ENCODE results near the gene CD4.

CD4 gene

DNA sequence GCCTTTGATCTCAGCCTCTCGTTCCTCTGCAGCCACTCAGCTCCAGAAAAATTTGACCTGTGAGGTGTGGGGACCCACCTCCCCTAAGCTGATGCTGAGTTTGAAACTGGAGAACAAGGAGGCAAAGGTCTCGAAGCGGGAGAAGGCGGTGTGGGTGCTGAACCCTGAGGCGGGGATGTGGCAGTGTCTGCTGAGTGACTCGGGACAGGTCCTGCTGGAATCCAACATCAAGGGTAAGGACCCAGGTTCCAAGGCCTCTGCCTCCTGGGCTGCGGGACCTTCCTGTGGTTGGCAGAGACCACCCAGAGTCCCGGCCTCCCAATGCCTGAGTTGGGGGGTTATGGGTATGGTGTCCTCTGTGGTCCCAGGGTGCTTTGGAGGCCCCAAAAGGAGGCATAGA lies 27.8 kb downstream of the CD4 start:
- DNase-seq (ENCODE audit: low spot score): no peak

GRCh38 chr12:6817662-6818157 lies 28.4 kb downstream of the CD4 start:
- no peak for DNase-seq (ENCODE audit: low spot score)

- DNase-seq (ENCODE audit: low spot score): no peak
Measured at GRCh38 chr12:6818222-6818621, 28.9 kb downstream of the CD4 start.

GRCh38 chr12:6818645-6819044 lies 29.3 kb downstream of the CD4 start:
- DNase-seq (ENCODE audit: low spot score): no peak

GRCh38 chr12:6819106-6820030 lies 30.0 kb downstream of the CD4 start:
- no peak for DNase-seq (ENCODE audit: low spot score)

DNA sequence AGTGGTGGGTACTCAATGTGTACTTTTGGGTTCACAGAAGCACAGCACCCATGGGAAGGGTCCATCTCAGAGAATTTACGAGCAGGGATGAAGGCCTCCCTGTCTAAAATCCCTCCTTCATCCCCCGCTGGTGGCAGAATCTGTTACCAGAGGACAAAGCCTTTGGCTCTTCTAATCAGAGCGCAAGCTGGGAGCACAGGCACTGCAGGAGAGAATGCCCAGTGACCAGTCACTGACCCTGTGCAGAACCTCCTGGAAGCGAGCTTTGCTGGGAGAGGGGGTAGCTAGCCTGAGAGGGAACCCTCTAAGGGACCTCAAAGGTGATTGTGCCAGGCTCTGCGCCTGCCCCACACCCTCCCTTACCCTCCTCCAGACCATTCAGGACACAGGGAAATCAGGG lies 30.8 kb downstream of the CD4 start:
- DNase-seq (ENCODE audit: low spot score): no peak

DNA sequence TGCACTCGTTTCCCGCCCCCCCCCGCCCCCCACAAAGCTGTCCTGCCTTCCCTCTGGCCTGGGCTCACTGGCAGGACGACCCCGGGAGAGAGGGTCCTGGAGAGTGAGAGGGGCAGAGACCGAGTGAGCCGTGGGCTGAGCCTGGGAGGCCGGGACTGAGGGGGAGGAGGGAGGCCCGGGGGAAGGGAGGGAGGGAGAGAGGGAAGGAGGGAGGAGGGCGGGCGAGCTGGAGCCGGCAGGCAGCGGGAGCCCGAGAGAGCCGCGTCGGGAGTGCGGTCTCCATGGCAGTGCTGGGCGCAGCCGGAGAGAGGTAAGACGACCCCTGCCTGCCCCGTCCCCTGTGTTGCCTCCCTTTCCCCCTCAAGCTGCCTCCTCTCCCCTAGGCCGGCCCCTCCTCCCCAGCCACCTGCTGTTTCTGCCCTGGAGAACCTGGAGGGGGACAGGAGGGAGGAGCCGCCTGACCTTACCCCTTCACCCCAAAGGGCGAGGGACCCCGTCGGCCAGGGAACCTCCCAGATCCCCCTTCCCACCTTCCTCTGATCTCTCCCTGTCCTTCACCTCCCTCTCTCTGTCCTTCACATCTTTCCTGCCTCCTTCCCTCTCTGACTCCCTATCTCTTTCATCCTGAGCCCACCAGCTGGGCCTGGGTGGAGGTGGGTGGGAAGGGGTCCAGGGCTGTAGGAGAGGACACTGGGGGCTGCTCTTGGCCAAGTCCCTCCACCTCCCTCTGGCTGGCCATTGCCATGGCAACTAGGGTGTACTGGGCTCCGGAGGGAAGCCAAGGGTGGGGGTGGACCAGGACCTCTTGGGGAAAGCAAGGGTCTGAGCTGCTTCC lies 32.5 kb downstream of the CD4 start, which contains the start of gene GPR162:
TSS of gene GPR162 (plus strand) at position 231 of the 835 bp plus-strand sequence. CDS start 2,078 bp downstream, outside the sequence.
- peak; percentile 24 for DNase-seq (ENCODE audit: low spot score)

DNA sequence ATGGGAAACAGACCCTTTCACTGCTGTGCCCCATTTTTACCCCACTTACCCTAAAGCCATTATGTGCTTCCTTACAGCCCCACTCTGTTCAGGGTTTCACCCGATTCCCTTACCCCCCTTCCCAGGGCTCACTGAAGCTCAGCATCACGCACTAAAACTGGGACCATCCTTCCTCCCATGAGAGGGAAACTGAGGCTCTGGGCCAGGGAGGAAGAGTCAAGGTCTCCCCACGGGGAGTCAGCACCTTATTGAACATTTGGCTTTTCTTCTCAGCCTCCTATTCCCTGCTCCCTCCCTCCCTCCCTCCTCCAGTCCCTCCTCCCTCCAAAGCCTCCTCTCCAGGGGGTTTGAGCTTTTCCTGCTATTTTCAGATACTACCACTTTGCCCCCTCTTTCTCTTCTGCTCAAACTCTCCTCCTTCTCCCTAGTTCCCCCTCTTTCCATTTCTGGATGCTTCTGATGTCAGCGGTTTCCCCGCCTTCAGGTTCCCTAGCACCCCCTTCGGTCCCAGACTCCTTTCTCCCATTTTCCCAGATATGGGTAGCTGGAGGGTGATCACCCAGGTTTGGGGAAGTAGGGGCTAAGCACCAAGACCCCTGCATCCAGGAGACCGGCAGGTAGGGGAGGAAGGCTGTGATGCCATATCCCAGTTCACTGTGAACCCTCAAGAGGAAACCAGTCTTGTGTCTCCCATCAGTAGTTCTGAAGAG lies 33.3 kb downstream of the CD4 start:
- no peak for DNase-seq (ENCODE audit: low spot score)

DNA sequence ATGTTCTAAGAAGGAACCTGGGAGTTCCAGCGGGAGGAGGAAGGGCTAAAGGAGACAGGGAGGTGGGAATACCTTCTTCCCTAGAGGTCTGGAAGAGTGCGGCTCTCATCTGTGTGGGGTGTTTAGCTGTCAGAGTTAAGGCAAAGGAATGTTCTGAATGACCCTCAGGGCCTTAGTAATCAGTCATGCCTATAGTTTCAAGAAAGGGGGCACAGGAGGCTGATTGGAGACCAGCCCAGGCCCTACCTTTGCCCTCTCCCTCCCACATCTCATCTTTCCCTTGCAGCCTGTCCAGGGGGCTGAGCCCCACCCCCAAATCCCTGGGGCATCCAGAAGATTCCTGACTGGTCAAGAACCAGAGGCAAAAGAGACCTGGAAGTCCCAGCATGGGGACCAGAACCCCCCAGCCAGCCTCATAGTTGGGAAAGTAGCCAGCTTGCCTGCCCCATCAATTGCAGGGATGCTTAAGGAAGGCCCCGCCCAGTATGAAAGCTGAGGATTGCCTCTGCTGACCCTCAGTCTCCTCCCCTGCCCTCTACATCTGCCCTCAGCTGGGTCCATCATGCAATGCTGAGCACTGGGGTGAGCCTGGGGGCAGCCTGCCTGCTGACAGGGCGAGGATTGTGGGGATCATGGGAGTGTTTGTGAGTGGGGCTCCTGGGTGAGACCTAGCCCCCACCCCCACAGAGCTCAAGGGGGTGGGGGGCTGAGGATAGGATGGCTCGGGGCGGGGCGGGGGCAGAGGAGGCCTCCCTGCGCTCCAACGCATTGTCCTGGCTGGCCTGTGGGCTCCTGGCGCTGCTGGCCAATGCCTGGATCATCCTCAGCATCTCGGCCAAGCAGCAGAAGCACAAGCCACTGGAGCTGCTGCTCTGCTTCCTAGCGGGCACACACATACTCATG lies 34.1 kb downstream of the CD4 start:
- no peak for DNase-seq (ENCODE audit: low spot score)

DNA sequence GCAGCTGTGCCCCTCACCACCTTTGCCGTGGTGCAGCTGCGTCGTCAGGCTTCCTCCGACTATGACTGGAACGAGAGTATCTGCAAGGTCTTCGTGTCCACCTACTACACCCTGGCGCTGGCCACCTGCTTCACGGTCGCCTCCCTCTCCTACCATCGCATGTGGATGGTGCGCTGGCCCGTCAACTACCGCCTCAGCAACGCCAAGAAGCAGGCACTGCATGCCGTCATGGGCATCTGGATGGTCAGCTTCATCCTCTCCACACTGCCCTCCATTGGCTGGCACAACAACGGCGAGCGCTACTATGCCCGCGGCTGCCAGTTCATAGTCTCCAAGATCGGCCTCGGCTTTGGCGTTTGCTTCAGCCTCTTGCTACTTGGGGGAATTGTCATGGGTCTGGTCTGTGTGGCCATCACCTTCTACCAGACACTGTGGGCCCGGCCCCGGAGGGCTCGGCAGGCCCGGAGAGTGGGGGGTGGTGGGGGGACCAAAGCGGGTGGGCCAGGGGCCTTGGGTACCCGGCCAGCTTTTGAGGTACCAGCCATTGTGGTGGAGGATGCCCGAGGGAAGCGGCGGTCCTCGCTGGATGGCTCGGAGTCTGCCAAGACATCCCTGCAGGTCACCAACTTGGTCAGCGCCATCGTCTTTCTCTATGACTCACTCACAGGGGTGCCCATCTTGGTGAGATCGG lies 34.9 kb downstream of the CD4 start:
- DNase-seq (ENCODE audit: low spot score): no peak

- DNase-seq (ENCODE audit: low spot score): no peak
Measured at GRCh38 chr12:6824901-6825381, 35.6 kb downstream of the CD4 start.

GRCh38 chr12:6825398-6826124 lies 36.2 kb downstream of the CD4 start:
- peak; percentile 88 for DNase-seq (ENCODE audit: low spot score)

DNA sequence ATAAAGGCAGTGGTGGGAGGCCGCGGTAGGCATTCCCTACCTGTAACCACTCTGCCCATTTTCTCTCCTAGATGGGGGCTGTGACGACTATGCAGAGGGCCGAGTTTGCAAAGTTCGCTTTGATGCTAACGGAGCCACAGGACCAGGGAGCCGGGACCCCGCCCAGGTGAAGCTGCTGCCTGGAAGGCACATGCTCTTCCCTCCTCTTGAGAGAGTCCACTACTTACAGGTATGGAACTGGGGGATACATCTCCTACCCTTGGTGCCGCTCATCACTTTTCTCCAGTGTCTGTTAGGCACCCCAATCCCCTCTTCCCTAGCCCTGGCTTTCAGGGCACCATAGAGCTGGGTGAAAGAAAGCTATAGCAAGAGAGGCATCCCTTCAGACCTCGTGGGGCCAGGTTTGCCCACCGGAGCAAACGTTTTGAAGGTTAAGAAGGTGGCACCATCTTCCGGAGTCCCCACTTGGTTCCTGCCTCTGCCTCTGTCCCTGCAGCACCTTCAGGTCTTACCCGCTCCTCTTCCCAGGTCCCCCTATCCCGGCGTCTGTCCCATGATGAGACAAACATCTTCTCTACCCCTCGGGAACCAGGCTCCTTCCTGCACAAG lies 36.9 kb downstream of the CD4 start:
- no peak for DNase-seq (ENCODE audit: low spot score)

GRCh38 chr12:6826734-6827436 lies 37.6 kb downstream of the CD4 start:
- no peak for DNase-seq (ENCODE audit: low spot score)

GRCh38 chr12:6827437-6827911 lies 38.1 kb downstream of the CD4 start:
- peak; percentile 89 for DNase-seq (ENCODE audit: low spot score)

GRCh38 chr12:6827982-6828780 lies 38.9 kb downstream of the CD4 start, which contains the start of gene P3H3:
Gene P3H3 (plus strand): TSS chr12:6828407. CDS start chr12:6828441, 34 bp downstream.
- DNase-seq (ENCODE audit: low spot score): peak; percentile 71
